ENCODE results near the gene COL4A6. TPM values are rescaled to one million over a fixed set of nuclear protein-coding genes. Genes with fewer than 3 reads are reported as not detected.

The COL4A6 gene
- total RNA-seq, 1 experiment from 2014 or later, result not detected

DNA sequence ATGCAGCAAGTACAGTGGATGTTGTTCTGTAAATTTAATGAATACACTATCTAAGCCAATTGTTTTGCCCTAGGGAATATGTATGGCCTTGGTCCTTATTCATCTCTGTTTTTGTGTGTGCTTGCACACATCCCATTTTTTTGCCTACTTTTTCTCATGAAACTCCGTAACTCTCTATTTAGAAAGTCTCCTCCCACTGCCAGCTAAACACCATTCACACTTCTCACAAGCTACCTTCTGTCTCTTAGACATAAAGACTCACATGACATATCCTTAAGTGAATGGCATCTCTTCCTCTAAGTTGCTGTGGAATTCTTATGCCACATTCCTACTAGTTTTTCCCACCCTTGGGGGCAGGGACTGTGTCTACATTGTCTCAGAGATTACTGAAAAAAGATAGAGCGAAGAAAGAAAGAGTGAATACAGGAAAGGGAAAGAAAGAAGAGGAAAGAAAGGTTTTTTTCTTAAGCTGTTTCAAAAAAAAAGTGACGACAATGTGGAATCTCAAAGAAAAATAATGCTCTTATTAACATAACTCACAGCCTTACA is 229.1 kb downstream of the COL4A6 start:
- in situ Hi-C loops (cut with HindIII; ENCODE audit: low pct_unique_long_range_greater_than_20kb, low sequenced_read_pairs), result no loop called here
- DNase-seq (ENCODE audit: low read depth, low spot score), result peak; percentile 88

DNA sequence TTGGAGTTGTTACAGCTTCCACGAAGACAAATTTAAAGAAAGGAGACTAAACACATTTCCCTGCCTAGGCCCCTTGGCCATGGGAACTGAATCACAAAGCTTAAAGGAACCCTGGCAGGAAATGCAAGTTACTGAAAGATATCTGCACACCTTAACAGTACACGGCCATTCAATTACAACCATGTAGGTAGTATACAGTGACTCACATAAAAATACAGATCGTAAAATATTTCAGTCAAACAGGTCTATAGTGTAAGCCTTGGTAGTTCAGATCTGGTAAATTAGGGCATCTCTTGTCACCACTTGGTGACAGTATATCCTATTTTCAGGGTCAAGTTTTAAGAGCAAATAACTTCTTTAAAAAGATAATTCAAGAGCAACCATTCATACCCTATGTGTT is 234.7 kb downstream of the COL4A6 start:
- DNase-seq (ENCODE audit: low read depth, low spot score), result no peak
- in situ Hi-C loops (cut with HindIII; ENCODE audit: low pct_unique_long_range_greater_than_20kb, low sequenced_read_pairs), result no loop called here

DNA sequence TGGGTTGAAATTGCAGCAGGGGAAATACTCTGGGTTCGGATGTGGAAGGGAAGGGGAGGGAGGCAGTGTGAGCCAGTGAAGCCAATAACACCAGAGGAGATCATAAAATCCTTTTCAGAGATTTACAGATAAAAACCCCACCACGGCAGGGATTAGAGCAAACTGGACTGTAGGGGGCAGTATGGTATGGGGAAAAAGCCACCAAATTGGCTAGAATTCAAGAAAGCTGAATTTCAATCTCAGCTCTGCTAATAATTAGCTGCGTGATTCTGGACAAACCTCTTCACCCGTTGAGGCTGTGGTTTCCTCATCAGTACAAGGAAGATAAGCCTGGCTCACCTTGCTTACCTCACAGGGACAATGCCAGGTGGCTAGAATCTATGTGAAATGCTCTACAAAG is 238.5 kb downstream of the COL4A6 start:
- DNase-seq (ENCODE audit: low read depth, low spot score), result peak; percentile 53
- in situ Hi-C loops (cut with HindIII; ENCODE audit: low pct_unique_long_range_greater_than_20kb, low sequenced_read_pairs), result no loop called here

- in situ Hi-C loops (cut with HindIII; ENCODE audit: low pct_unique_long_range_greater_than_20kb, low sequenced_read_pairs), result no loop called here
- DNase-seq (ENCODE audit: low read depth, low spot score), result no peak
These were observed 239.2 kb downstream of the COL4A6 start for GRCh38 chrX:108199041-108199440.

DNA sequence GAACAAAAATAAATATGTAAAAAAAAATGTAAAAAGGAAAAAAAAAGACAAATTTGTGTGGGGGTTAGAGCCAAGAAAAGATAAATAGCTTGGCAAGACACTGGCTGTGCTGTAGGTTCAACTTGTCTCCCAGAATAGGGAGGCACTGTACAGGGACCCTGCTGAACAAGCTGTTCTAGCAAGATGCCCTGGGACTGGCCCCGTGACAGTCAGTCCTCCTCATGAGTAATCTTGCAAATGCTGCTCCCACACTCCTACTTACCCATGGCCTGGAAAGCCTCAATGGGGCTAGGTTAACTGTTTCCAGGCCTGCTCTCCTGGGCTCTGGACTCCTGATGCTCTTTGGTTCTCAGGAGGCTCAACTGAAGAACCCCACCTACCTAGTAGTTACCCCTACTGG is 239.8 kb downstream of the COL4A6 start:
- DNase-seq (ENCODE audit: low read depth, low spot score), result peak; percentile 56
- in situ Hi-C loops (cut with HindIII; ENCODE audit: low pct_unique_long_range_greater_than_20kb, low sequenced_read_pairs), result no loop called here

DNA sequence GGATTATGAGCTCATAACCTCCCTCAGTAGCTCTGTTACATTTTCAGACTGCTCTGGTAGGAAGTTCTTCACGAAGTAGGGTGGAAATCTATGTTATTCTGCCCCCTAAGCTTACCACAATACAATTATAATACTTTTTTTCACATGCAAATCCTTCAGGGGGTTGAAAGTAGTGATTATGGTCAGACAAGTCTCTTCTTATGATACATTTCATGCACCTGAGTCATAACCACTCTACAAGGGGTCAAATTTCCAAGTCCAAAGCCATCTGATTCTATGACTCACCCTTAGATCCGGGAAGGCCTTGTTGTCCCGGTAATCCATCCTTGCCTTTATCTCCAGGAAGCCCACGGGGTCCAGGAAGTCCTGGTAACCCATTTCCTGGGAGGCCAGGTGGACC is 251.4 kb downstream of the COL4A6 start:
- in situ Hi-C loops (cut with HindIII; ENCODE audit: low pct_unique_long_range_greater_than_20kb, low sequenced_read_pairs), result no loop called here
- peak; percentile 7 for DNase-seq (ENCODE audit: low read depth, low spot score)

DNA sequence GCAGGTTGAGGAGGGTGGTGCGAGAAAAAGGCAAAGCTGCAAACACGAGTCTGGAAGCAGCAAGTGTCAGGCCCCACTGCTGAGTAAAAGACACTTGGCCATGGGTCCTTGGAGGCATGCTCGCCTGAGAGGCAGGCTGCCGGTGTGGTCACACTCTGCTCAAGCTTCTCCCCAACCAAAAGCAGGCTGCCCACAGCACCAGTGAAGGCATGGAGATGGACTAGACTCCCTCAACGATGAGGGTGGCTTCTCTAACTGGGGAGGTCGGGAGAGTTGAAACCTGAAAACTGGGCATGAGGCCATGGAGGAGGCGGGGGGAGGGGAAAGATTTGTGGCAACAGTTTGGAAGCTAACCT is 260.1 kb downstream of the COL4A6 start:
- DNase-seq (ENCODE audit: low read depth, low spot score), result no peak
- in situ Hi-C loops (cut with HindIII; ENCODE audit: low pct_unique_long_range_greater_than_20kb, low sequenced_read_pairs), result no loop called here

DNA sequence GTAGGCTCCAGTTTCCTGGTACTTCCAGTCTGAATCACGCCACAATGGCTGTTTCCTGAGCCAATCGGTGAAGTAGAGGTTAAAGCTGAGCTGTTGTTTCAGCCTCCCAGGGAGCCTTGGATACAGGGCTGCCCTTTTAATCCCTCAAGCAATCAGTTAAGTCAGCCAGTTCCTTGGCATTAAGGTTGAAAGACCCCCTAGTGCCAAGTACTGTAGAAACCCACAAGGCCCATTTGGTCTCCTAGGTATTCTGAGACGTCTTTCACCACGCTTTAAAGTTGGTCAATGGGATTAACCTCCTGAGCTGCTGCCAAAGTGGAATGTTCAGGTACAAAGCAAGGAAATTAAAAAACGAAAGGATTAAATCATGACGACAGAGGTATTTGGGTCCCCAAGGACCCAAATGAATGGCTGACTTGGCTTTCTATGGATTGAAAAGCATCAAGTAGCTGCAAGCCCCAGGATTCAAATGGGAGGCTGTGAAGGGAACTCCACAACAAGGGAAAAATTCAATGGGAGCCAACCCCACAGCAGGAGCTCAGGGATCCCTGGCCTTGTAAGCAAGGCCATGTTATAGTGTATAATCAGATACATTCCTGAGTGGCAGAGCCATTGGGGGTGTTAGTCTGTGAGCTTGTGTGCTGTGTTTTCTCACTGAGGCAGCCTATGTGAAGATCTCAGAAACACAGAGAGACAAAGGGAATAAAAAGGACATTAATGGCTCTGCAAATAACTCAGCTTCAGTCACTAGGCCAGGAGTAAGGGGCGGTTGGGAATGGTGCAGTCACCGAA is 260.7 kb downstream of the COL4A6 start:
- no peak for DNase-seq (ENCODE audit: low read depth, low spot score)
- in situ Hi-C loops (cut with HindIII; ENCODE audit: low pct_unique_long_range_greater_than_20kb, low sequenced_read_pairs), result no loop called here

GRCh38 chrX:108173874-108174273 is 264.3 kb downstream of the COL4A6 start:
- in situ Hi-C loops (cut with HindIII; ENCODE audit: low pct_unique_long_range_greater_than_20kb, low sequenced_read_pairs), result no loop called here
- DNase-seq (ENCODE audit: low read depth, low spot score), result no peak

- no peak for DNase-seq (ENCODE audit: low read depth, low spot score)
- in situ Hi-C loops (cut with HindIII; ENCODE audit: low pct_unique_long_range_greater_than_20kb, low sequenced_read_pairs), result no loop called here
These were observed 266.6 kb downstream of the COL4A6 start for GRCh38 chrX:108171671-108172070.

DNA sequence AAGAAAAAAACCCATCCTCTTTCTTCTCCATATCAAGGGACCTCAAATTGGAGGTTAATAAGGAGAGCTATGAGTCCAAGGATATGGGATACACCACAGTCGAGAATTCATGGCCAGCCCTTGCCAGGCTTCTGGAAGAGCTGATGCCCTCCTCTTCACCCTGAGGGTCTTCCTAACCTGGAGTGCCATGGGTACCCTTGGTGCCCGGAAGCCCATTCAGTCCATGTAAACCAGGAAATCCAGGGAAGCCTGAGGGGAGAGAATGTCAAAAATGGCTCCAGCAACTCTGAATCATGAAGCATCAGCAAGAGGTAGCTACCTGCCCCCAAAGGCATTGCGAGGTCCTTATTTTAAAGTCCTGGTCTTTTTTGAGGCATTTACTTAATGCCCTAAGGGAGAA is 268.5 kb downstream of the COL4A6 start:
- in situ Hi-C loops (cut with HindIII; ENCODE audit: low pct_unique_long_range_greater_than_20kb, low sequenced_read_pairs), result no loop called here
- DNase-seq (ENCODE audit: low read depth, low spot score), result no peak

DNA sequence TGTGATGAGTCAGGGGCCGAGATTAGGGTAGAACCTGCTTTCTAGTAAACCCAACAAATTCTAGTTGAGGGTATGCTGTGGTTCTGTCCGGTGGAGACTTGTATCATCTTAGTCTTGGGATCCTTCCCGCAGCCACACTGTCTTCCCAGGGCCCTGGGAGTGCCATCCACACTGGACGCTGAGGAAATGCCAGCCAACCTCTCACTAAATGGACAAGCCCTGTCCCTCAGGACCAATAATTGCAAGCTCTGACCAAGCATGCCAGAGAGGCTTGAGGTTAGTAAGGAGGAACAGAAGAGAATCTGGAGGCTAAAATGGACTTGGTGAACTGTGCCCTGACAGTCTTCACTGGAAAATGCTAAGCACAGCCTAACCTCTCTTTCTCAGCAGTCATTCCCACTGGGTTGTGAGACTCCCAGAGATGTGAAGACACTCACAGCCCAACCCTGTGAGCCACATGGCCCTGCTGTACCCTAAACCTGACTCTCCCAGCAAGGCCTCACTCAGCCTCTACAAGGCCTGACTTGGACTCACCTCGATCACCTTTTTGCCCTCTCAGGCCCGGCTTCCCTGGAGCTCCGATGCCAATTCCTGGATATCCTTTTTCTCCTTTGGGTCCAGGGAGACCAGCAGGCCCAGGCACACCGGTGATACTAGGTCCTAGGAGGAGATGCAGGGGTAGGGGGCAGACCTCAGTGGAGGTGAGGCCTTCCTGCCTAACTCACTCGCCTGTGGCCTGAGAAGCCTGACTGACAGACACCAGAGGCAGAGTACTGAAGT is 269.1 kb downstream of the COL4A6 start:
- in situ Hi-C loops (cut with HindIII; ENCODE audit: low pct_unique_long_range_greater_than_20kb, low sequenced_read_pairs), result no loop called here
- no peak for DNase-seq (ENCODE audit: low read depth, low spot score)

- in situ Hi-C loops (cut with HindIII; ENCODE audit: low pct_unique_long_range_greater_than_20kb, low sequenced_read_pairs), result no loop called here
- DNase-seq (ENCODE audit: low read depth, low spot score), result no peak
These were observed 270.9 kb downstream of the COL4A6 start for GRCh38 chrX:108167211-108167872.

DNA sequence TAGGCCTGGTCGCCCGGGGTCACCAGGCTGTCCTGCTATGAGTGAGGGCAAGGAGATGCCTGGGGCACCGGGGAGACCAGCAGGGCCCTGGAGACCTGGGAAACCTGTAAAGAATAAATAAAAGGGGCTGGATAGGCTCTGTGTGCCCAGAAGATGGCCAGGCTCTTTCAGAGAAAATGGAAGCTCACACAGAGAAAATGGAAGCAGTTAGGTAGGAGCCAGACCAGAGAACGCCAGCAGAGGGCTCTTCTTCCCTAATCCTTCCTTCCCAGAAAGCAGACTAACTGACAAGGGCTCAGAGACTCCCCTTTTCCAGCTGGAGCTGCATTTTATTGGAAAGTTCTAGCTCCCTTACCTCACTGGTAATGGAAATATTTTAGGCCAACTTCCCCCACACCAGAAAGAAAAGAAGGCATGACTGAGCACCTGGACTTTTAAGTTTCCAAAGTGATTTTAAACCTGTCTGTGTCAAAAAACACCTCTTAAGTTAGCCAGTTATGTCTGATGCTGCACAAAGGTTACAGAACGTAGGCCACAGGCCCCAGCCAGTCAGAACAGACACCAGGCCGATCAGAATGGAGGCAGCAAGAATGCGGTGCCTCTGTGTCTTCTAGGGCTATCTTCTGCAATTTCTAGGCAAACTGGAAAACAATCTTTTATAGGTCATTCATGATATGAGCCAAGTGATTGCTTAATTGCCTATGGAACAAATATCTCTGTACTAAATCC is 272.7 kb downstream of the COL4A6 start:
- in situ Hi-C loops (cut with HindIII; ENCODE audit: low pct_unique_long_range_greater_than_20kb, low sequenced_read_pairs), result no loop called here

DNA sequence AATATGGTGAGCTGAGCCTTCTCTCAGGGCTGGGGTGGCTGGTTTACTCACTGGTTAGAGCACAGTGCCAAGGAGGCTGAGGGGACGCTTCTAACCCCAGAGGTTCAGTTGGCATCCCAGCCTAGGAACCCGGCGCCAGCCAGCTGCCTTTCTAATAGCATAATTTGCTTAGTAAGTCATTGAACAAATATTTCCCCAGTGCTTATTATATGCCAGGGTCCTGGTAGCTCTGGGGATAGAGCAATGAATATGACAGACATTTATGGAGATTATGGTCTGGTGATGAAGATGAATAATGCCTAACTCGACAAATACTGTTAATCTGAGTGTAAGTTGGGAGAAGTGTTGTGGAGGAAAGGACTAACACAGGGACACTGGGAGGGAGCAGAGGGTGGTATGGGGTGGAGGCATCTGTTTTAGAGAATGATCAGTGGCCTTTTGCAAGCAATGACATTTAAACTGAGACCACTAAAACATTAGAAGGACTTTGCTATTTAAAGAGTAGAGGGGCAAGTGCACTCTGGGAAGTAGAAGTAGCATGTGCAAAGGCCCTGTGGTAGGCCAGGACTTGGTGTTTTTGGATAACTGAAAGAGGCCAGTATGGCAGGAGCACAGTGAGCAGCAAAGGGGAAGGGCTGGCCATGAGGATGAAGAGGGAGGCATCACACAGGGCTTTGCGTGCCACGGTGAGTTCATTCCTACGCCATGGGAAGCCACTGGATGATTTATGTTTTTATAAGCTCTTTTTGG is 274.7 kb downstream of the COL4A6 start:
- DNase-seq (ENCODE audit: low read depth, low spot score), result no peak
- in situ Hi-C loops (cut with HindIII; ENCODE audit: low pct_unique_long_range_greater_than_20kb, low sequenced_read_pairs), result no loop called here

More for the DNA sequence above, 272.7 kb downstream of the COL4A6 start:
- DNase-seq (ENCODE audit: low read depth, low spot score), result peak; percentile 75

DNA sequence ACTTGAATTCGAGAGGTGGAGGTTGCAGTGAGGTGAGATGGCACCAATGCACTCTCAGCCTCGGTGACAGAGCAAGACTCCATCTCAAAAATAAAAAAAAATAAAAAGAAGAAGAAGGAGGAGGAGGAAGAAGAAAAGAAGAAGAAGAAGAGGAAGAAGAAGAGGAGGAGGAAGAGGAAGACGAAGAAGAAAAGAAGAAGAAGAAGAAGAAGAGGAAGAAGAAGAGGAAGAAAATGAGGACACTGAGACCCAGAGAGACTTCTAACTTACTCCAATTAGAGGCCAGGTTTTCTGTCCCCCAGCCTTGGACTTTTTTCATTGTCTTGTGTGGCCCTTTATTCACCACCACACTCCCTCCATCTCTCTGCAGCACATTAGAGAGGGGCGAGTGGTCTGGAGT is 276.0 kb downstream of the COL4A6 start:
- in situ Hi-C loops (cut with HindIII; ENCODE audit: low pct_unique_long_range_greater_than_20kb, low sequenced_read_pairs), result no loop called here

DNA sequence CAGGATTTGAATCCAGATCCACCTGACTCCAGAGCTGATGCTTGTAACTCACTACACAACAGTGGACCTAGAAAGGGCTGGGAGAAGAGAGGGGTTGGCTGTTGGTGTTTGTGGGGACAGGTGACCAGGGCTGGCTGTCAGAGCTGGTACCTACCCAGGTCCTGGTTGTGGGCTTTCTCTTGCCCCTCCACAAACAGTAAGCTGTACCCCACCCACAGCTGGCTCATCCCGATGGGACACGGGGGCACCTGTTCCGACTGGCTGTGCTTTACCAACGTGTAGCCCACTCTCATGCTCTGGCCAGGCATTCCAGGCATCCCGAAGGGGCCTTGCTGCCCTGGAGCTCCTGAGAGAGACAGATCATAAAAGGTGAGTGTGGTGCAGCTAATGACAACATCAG is 277.9 kb downstream of the COL4A6 start:
- no peak for DNase-seq (ENCODE audit: low read depth, low spot score)
- in situ Hi-C loops (cut with HindIII; ENCODE audit: low pct_unique_long_range_greater_than_20kb, low sequenced_read_pairs), result no loop called here

More for the DNA sequence above, 276.0 kb downstream of the COL4A6 start:
- DNase-seq (ENCODE audit: low read depth, low spot score), result no peak

Measured in SK-MEL-5 (cell line).